Measurements from ENCODE around the gene LDLRAD4. TPM values are rescaled to one million over a fixed set of nuclear protein-coding genes. Genes with fewer than 3 reads are reported as not detected.

The LDLRAD4 gene
- total and polyA plus RNA-seq, 9 of the 15 experiments (the other 6 are each of a cell fraction or from before 2014, with no cell fraction given), result 0.01 TPM; not detected in 8

- H3K27ac ChIP-seq (ENCODE audit: extremely low read depth, low read depth, low read length), result no peak overlapping the region
- no peaks in the 10 kb centered on the region for H3K4me1 ChIP-seq (replicated peaks in 1 of 2; ENCODE audit: control insufficient read depth in 2 of 2, insufficient read depth in 2 of 2, low read length in 2 of 2)
- intact Hi-C loops (cut with micrococcal nuclease), result no loop called here
- BruUV-seq (replicated peaks), result no TSS peak
- H4K20me1 ChIP-seq (replicated peaks; ENCODE audit: control insufficient read depth, insufficient read depth, low read length), result no peaks in the 10 kb centered on the region; the same call in 1 of the 2 replicates
- H3K36me3 ChIP-seq (ENCODE audit: control insufficient read depth, insufficient read depth, low read length), result no peaks in the 10 kb centered on the region
- FAIRE-seq (no peak), ATAC-seq (no peak), DNase-seq (ENCODE audit: extremely low read depth in 1 of 4, low spot score in 3 of 4) (no peak)
- H3K9me3 ChIP-seq (replicated peaks; ENCODE audit: control insufficient read depth, insufficient read depth, low read depth, low read length), result no peaks in the 10 kb centered on the region
- H3K79me2 ChIP-seq (ENCODE audit: control insufficient read depth, insufficient read depth, low read length), result no peaks in the 10 kb centered on the region
- no peak overlapping the region for H2AFZ ChIP-seq (ENCODE audit: low read depth, low read length)
- CTCF ChIA-PET (ENCODE audit: low intra/inter-chr PET ratio), result no interaction called here
- H3K9me1 ChIP-seq (ENCODE audit: control insufficient read depth, insufficient read depth, low read length), result no peaks in the 10 kb centered on the region
- no peak overlapping the region for H3K9ac ChIP-seq (ENCODE audit: insufficient read depth in 1 of 2, low read depth in 2 of 2, low read length in 2 of 2)
- 1% methylated on average over 22 of the region's 22 CpGs for WGBS (ENCODE audit: insufficient coverage, low coverage, missing lambda C conversion rate)
- H3K4me2 ChIP-seq (ENCODE audit: insufficient read depth, low read length), result no peak overlapping the region
- H3K27me3 ChIP-seq (ENCODE audit: control insufficient read depth in 2 of 2, insufficient read depth in 2 of 2, low read length in 2 of 2), result peaks cover 5 to 63% of the 10 kb centered on the region in 2 experiments; a peak in 4 of 5 replicates
- POLR2A ChIA-PET, result no interaction called here
- in situ Hi-C loops (cut with MboI), result no loop called here
- H3K4me3 ChIP-seq, result no peak overlapping the region
- TF ChIP-seq ZNF75A (CRISPR knock-in tag; IDR thresholded peaks at IDR 0.05), result no peak
- no peak for TF ChIP-seq BDP1 (IDR thresholded peaks at IDR 0.05; ENCODE audit: insufficient read depth, insufficient read length)
- TF ChIP-seq KLF6 (CRISPR knock-in tag; IDR thresholded peaks at IDR 0.05; ENCODE audit: borderline replicate concordance), result no peak
- no peak for TF ChIP-seq GATA2 (CRISPR knock-in tag; IDR thresholded peaks at IDR 0.05)
- no peak for TF ChIP-seq JUND (IDR thresholded peaks at IDR 0.05; ENCODE audit: borderline replicate concordance, low read depth, low read length)
- no peak for TF ChIP-seq JUND (tag; IDR thresholded peaks at IDR 0.05; ENCODE audit: borderline replicate concordance, low read depth, low read length)
- no peak for TF ChIP-seq ZKSCAN8 (CRISPR knock-in tag; IDR thresholded peaks at IDR 0.05)
- TF ChIP-seq THRA (IDR thresholded peaks at IDR 0.05), result no peak
- TF ChIP-seq EHMT2 (IDR thresholded peaks at IDR 0.05), result no peak
- TF ChIP-seq MGA (IDR thresholded peaks at IDR 0.05), result no peak
Measured at GRCh38 chr18:13447621-13448334, 229.2 kb downstream of the LDLRAD4 start.

All from K562 (cell line).